GM19324 (cell line): Measurements from ENCODE around the gene NFIX.
"Not testable (repeated sequence)": the region's sequence is repeated elsewhere in the genome, so short reads cannot be mapped to it uniquely, and the experiment has no call there.

Experiments used
- ATAC-seq: cut with Tn5 transposase; IDR thresholded peaks from one replicate; pipeline ENCODE4 v1.9.1; 2021; ENCODE audit warnings: mild to moderate bottlenecking, moderate library complexity; ENCODE audit not compliant: unreplicated experiment, low FRiP score

Gene NFIX

GRCh38 chr19:12957389-12957952 is 37.8 kb upstream of the NFIX start:
- not testable (repeated sequence) for ATAC-seq

- ATAC-seq = no peak
Measured at GRCh38 chr19:12959481-12959880, 35.8 kb upstream of the NFIX start.

- ATAC-seq = peak; percentile 68
Measured at GRCh38 chr19:12965017-12965811, 30.1 kb upstream of the NFIX start.

- no peak for ATAC-seq
Measured at GRCh38 chr19:12965812-12966135, 29.5 kb upstream of the NFIX start.

GRCh38 chr19:12967907-12968306 is 27.4 kb upstream of the NFIX start:
- no peak for ATAC-seq

- ATAC-seq = no peak
Measured at GRCh38 chr19:12969292-12969988, 25.8 kb upstream of the NFIX start, which contains the start of gene DAND5. DAND5 (plus strand) TSS chr19:12969576; CDS start chr19:12969661, 85 bp downstream.

GRCh38 chr19:12970070-12970820 is 25.0 kb upstream of the NFIX start:
- no peak for ATAC-seq

GRCh38 chr19:12973236-12973635 is 22.0 kb upstream of the NFIX start:
- no peak for ATAC-seq

- ATAC-seq = no peak
Measured at GRCh38 chr19:12974301-12975220, 20.7 kb upstream of the NFIX start.

- ATAC-seq = no peak
Measured at GRCh38 chr19:12975221-12975741, 20.0 kb upstream of the NFIX start.

GRCh38 chr19:12976109-12976508 is 19.2 kb upstream of the NFIX start:
- ATAC-seq = not testable (repeated sequence)

- no peak for ATAC-seq
Measured at GRCh38 chr19:12979974-12980373, 15.3 kb upstream of the NFIX start.

- ATAC-seq = no peak
Measured at GRCh38 chr19:12982648-12983047, 12.6 kb upstream of the NFIX start.

- ATAC-seq = no peak
Measured at GRCh38 chr19:12983091-12983490, 12.2 kb upstream of the NFIX start.

GRCh38 chr19:12983542-12984142 is 11.6 kb upstream of the NFIX start:
- peak; percentile 49 for ATAC-seq

- no peak for ATAC-seq
Measured at GRCh38 chr19:12984143-12984627, 11.1 kb upstream of the NFIX start.

GRCh38 chr19:12984683-12985048 is 10.6 kb upstream of the NFIX start:
- ATAC-seq = no peak

- ATAC-seq = no peak
Measured at GRCh38 chr19:12985049-12985776, 10.1 kb upstream of the NFIX start.
